ENCODE measurements around the gene IL31.

DNA sequence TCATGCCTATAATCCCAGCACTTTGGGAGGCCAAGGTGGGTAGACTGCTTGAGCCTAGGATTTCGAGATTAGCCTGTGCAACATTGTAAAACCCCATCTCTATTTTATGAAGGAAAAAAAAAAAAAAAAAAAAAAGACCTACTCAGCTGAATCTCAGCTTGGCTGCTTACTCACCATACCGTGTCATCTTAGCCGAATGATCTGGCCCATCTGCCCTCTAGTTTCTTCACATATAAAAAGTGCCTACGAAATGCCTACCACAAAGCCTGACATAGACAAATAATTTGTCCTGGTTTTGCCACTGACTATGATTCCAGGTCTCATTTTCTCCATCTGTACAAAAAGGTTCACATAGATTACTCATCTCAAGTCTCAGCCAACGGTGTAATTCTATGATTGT is 41.8 kb upstream of the IL31 start:
- no peak for TF ChIP-seq EP300 (IDR thresholded peaks at IDR 0.05)
- TF ChIP-seq, protein P1, sequence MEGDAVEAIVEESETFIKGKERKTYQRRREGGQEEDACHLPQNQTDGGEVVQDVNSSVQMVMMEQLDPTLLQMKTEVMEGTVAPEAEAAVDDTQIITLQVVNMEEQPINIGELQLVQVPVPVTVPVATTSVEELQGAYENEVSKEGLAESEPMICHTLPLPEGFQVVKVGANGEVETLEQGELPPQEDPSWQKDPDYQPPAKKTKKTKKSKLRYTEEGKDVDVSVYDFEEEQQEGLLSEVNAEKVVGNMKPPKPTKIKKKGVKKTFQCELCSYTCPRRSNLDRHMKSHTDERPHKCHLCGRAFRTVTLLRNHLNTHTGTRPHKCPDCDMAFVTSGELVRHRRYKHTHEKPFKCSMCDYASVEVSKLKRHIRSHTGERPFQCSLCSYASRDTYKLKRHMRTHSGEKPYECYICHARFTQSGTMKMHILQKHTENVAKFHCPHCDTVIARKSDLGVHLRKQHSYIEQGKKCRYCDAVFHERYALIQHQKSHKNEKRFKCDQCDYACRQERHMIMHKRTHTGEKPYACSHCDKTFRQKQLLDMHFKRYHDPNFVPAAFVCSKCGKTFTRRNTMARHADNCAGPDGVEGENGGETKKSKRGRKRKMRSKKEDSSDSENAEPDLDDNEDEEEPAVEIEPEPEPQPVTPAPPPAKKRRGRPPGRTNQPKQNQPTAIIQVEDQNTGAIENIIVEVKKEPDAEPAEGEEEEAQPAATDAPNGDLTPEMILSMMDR (IDR thresholded peaks at IDR 0.05): no peak

Data from stomach (tissue), 4 donors.